Breast epithelium (tissue), 3 donors: ENCODE measurements around the gene SENP3.

Source experiments
- POLR2A ChIP-seq: fragments of 450-650 bp; IDR thresholded peaks from one replicate; pipeline ENCODE4 v1.6.1; 2016; ENCODE audit warnings: antibody characterized with exemption, mild to moderate bottlenecking, moderate library complexity
- POLR2AphosphoS5 ChIP-seq, 3 donors: sonication (generic); formaldehyde crosslinking; IDR thresholded peaks; one replicate each; pipeline ENCODE4 v1.6.1; 2017; ENCODE audit warnings: antibody characterized with exemption in 3 of 3
- TF ChIP-seq, protein P1 (sequence below), 3 donors: fragments of 450-650 bp; IDR thresholded peaks; one replicate each; pipeline ENCODE4 v1.5.1; 2016 to 2017; ENCODE audit warnings: antibody characterized with exemption in 3 of 3, mild to moderate bottlenecking in 3 of 3, moderate library complexity in 3 of 3

- TF ChIP-seq, protein P1, sequence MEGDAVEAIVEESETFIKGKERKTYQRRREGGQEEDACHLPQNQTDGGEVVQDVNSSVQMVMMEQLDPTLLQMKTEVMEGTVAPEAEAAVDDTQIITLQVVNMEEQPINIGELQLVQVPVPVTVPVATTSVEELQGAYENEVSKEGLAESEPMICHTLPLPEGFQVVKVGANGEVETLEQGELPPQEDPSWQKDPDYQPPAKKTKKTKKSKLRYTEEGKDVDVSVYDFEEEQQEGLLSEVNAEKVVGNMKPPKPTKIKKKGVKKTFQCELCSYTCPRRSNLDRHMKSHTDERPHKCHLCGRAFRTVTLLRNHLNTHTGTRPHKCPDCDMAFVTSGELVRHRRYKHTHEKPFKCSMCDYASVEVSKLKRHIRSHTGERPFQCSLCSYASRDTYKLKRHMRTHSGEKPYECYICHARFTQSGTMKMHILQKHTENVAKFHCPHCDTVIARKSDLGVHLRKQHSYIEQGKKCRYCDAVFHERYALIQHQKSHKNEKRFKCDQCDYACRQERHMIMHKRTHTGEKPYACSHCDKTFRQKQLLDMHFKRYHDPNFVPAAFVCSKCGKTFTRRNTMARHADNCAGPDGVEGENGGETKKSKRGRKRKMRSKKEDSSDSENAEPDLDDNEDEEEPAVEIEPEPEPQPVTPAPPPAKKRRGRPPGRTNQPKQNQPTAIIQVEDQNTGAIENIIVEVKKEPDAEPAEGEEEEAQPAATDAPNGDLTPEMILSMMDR (IDR thresholded peaks at IDR 0.05) = no peak
- no peak for TF ChIP-seq POLR2A
- TF ChIP-seq POLR2AphosphoS5 (IDR thresholded peaks at IDR 0.05) = no peak
Measured at GRCh38 chr17:7538050-7538449, 23.7 kb upstream of the SENP3 start.
